Measurements from ENCODE around the gene ARHGAP32. TPM values are rescaled to one million over a fixed set of nuclear protein-coding genes. Genes with fewer than 3 reads are reported as not detected.
"Not testable (repeated sequence)": the region's sequence is repeated elsewhere in the genome, so short reads cannot be mapped to it uniquely, and the experiment has no call there.

The ARHGAP32 gene
- total RNA-seq, 4 donors from 2014 or later: 13.5 to 21.9 (median 20.2) TPM

DNA sequence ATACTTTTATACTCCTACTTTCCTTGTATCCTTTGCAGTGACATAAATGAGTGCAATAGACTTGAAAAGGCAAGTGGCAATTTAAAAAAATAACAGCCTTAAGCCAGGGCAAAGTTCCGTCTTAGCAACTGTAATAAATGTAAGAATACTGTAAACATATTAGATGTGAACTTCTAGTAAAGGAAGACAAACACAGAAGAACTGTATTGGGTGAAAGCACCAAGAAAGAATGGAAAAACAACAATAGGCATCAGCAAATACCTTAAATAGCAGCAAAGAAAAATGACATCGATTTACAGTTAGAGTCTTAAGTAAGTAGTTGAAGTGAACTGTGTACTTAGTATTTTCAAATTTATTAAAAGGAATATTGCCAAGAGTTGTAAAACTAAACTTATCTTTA is 174.0 kb downstream of the ARHGAP32 start:
- TF ChIP-seq, protein P1, sequence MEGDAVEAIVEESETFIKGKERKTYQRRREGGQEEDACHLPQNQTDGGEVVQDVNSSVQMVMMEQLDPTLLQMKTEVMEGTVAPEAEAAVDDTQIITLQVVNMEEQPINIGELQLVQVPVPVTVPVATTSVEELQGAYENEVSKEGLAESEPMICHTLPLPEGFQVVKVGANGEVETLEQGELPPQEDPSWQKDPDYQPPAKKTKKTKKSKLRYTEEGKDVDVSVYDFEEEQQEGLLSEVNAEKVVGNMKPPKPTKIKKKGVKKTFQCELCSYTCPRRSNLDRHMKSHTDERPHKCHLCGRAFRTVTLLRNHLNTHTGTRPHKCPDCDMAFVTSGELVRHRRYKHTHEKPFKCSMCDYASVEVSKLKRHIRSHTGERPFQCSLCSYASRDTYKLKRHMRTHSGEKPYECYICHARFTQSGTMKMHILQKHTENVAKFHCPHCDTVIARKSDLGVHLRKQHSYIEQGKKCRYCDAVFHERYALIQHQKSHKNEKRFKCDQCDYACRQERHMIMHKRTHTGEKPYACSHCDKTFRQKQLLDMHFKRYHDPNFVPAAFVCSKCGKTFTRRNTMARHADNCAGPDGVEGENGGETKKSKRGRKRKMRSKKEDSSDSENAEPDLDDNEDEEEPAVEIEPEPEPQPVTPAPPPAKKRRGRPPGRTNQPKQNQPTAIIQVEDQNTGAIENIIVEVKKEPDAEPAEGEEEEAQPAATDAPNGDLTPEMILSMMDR (IDR thresholded peaks at IDR 0.05): no peak
- TF ChIP-seq POLR2A (IDR thresholded peaks at IDR 0.05): no peak
- DNase-seq: no peak
- H3K27ac ChIP-seq: no peak overlapping the region

DNA sequence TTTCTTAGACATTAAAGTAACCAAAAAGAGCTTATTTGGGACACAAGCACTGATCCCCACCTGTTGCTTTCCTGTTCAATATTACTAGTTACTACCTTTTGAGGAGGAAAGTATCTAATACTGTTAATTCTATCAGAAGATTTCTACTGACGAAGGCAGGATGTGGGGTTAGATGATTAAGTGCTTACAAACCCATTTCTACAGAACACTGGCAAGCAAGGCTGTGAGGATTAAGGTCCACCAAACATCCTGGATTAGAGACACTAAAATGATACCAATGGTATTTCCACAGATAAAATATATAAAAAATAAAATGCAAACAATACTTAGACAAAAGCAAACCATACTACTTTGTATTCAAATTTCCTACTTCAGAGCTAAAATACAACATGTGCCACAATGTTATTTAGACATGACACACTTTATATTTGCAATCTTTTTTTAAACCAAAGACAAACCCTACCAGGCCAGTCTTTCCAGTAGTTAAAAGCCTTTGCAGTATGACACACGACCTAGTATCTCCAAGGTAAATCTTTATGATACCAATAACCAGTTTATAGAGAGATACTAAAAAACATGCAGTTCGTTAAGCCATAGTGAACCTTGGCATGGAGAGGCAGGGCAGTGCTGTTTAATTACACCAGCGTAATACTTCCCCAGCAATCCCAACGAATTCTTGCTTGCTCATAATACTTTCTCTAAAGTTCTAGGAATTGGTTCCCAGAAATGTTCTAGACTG is 178.2 kb downstream of the ARHGAP32 start:
- Histone ChIP-seq H3K27ac (no peak overlapping the region), H3K4me1 (no peaks in the 10 kb centered on the region), H3K36me3 (no peaks in the 10 kb centered on the region), H3K9me3 (no peaks in the 10 kb centered on the region), H3K4me3 (replicated peaks in 1 of 3) (no peak overlapping the region), H3K27me3 (no peaks in the 10 kb centered on the region)
- no peak for DNase-seq
- TF ChIP-seq POLR2A (IDR thresholded peaks at IDR 0.05): no peak
- TF ChIP-seq, protein P1 (IDR thresholded peaks at IDR 0.05): no peak
- WGBS, 2 donors: 88 to 90% methylated on average over 5 of the region's 5 CpGs
- intact Hi-C loops (cut with DNase I): no loop called here

More for the DNA sequence above, 174.0 kb downstream of the ARHGAP32 start:
- intact Hi-C loops (cut with DNase I): no loop called here
- Histone ChIP-seq H3K27me3 (no peaks in the 10 kb centered on the region), H3K4me3 (replicated peaks in 1 of 3) (no peak overlapping the region), H3K9me3 (no peaks in the 10 kb centered on the region), H3K4me1 (peaks cover 0 to 4% of the 10 kb centered on the region in 2 donors), H3K36me3 (no peaks in the 10 kb centered on the region)
- WGBS, 2 donors: 92 to 94% methylated on average over 2 of the region's 2 CpGs

DNA sequence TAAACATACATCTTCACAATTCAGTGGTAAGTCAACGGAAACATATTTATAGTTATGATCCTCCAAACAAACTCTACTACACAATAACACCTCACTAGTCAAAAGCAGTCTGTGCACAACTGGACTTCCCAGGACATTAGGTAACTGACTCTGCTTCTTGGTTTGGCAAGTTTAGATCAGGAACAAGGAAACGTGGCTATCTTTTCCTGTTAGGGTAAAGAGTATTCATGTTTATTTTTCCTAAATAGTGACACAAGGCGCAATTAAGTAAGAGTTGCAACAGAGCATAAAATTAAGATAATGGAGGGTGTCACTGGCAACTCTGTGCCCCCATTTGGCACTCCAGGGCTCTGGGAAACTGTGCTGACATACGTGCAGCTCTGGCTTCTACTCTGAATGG is 179.2 kb downstream of the ARHGAP32 start:
- TF ChIP-seq, protein P1 (IDR thresholded peaks at IDR 0.05): no peak
- TF ChIP-seq POLR2A (IDR thresholded peaks at IDR 0.05): no peak
- DNase-seq: no peak
- Histone ChIP-seq H3K4me1 (no peaks in the 10 kb centered on the region), H3K27ac (no peak overlapping the region), H3K4me3 (replicated peaks in 1 of 3) (no peak overlapping the region), H3K9me3 (no peaks in the 10 kb centered on the region), H3K36me3 (no peaks in the 10 kb centered on the region), H3K27me3 (no peaks in the 10 kb centered on the region)
- intact Hi-C loops (cut with DNase I): no loop called here
- 94% methylated on average over 4 of the region's 4 CpGs for WGBS, 2 donors

DNA sequence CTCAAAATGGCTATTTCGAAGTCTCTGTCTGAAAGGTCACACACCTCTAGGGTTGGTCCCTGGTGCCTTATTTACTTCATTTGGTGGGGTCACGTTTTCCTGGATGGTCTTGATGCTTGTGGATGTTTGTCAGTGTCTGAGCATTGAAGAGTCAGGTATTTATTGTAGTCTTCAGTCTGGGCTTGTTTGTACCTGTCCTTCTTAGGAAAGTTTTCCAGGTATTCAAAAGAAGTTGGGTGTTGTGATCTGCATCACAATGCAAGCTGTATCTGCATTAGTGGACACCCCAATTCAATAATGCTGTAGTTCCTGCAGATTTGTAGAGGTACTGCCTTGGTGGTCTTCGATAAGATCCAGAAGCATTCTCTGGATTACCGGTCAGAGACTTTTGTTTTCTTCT is 186.0 kb downstream of the ARHGAP32 start:
- DNase-seq: no peak
- Histone ChIP-seq H3K27ac (no peak overlapping the region), H3K4me3 (replicated peaks in 1 of 3) (no peak overlapping the region), H3K4me1 (no peaks in the 10 kb centered on the region), H3K27me3 (no peaks in the 10 kb centered on the region), H3K36me3 (no peaks in the 10 kb centered on the region), H3K9me3 (no peaks in the 10 kb centered on the region)
- intact Hi-C loops (cut with DNase I): no loop called here
- TF ChIP-seq, protein P1 (IDR thresholded peaks at IDR 0.05): no peak
- no peak for TF ChIP-seq POLR2A (IDR thresholded peaks at IDR 0.05)
- WGBS, 2 donors: 91 to 96% methylated on average over 4 of the region's 4 CpGs

DNA sequence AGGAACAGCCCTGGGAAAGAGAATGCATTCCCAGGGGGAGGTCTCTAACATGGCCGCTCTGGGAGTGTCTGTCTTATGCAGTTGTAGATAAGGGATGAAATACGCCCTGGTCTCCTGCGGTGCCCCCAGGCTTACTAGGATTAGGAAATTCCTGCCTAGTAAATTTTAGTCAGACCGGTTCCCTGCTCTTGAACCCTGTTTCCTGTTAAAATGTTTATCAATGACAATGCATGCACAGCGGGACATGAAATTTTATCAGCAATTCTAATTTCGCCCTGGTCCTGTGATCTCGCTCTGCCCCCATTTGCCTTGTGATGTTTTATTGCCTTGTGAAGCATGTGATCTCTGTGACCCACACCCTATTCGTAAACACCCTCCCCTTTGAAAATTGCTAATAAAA is 193.0 kb downstream of the ARHGAP32 start:
- intact Hi-C loops (cut with DNase I): not testable (repeated sequence)

More for the DNA sequence above, 193.0 kb downstream of the ARHGAP32 start:
- not testable (repeated sequence) for H3K27ac ChIP-seq; H3K4me3 ChIP-seq (replicated peaks in 1 of 3); H3K9me3 ChIP-seq; H3K4me1 ChIP-seq; DNase-seq; H3K27me3 ChIP-seq; H3K36me3 ChIP-seq
- WGBS, 2 donors: 96 to 97% methylated on average over 8 of the region's 8 CpGs

All from thyroid gland (tissue), 4 donors.